Effector CD8-positive, alpha-beta T cell (primary cell): ENCODE data around the gene MYO1F.
A peak's percentile ranks its signal among the peaks of the same experiment; 100 is the strongest.
"Not testable (repeated sequence)": the region's sequence is repeated elsewhere in the genome, so short reads cannot be mapped to it uniquely, and the experiment has no call there.

Source experiments
- DNase-seq: peaks from one replicate; lab custom pipeline; 2025; lab: John Stamatoyannopoulos, UW

The MYO1F gene

GRCh38 chr19:8600064-8600463 is 22.8 kb upstream of the MYO1F start:
- no peak for DNase-seq

GRCh38 chr19:8596168-8596567 is 18.9 kb upstream of the MYO1F start:
- no peak for DNase-seq

- no peak for DNase-seq
Observed at GRCh38 chr19:8595651-8596050, 18.4 kb upstream of the MYO1F start.

GRCh38 chr19:8593931-8594330 is 16.7 kb upstream of the MYO1F start:
- no peak for DNase-seq

GRCh38 chr19:8592231-8593009 is 15.2 kb upstream of the MYO1F start:
- peak; percentile 99 for DNase-seq

GRCh38 chr19:8589177-8589714 is 12.0 kb upstream of the MYO1F start:
- DNase-seq: no peak

GRCh38 chr19:8585894-8586750 is 8.9 kb upstream of the MYO1F start:
- peak; percentile 25 for DNase-seq

- no peak for DNase-seq
Observed at GRCh38 chr19:8584965-8585893, 8.0 kb upstream of the MYO1F start.

- DNase-seq: peak; percentile 76
Observed at GRCh38 chr19:8580710-8581281, 3.6 kb upstream of the MYO1F start.

GRCh38 chr19:8578642-8579265 is 1.5 kb upstream of the MYO1F start:
- peak; percentile 74 for DNase-seq

- no peak for DNase-seq
Observed at GRCh38 chr19:8577741-8578140, 499 bp upstream of the MYO1F start.

- DNase-seq: no peak
Observed at GRCh38 chr19:8576273-8576993, 809 bp downstream of the MYO1F start.

GRCh38 chr19:8575467-8575997 is 1.7 kb downstream of the MYO1F start:
- no peak for DNase-seq

- not testable (repeated sequence) for DNase-seq
Observed at GRCh38 chr19:8574619-8574922, 2.7 kb downstream of the MYO1F start.

GRCh38 chr19:8573316-8573715 is 3.9 kb downstream of the MYO1F start:
- no peak for DNase-seq

- DNase-seq: peak; percentile 4
Observed at GRCh38 chr19:8571006-8571411, 6.2 kb downstream of the MYO1F start.

- no peak for DNase-seq
Observed at GRCh38 chr19:8569066-8569771, 8.0 kb downstream of the MYO1F start.

GRCh38 chr19:8567522-8568172 is 9.6 kb downstream of the MYO1F start:
- no peak for DNase-seq

- DNase-seq: no peak
Observed at GRCh38 chr19:8566855-8567254, 10.4 kb downstream of the MYO1F start.
